Body of pancreas (tissue), 4 donors: ENCODE measurements around the gene ANKMY1. TPM values are rescaled to one million over a fixed set of nuclear protein-coding genes. Genes with fewer than 3 reads are reported as not detected.
A peak's percentile ranks its signal among the peaks of the same experiment; 100 is the strongest.

ENCODE experiments used
- ATAC-seq: fragments of 150-250 bp; one replicate; pipeline ENCODE4 v1.9.1; 2016
- DNase-seq, 4 donors: peaks; one replicate each; pipeline ENCODE4 v3.0.0-alpha.2; 2019
- H3K27ac ChIP-seq, 4 donors: fragments of 200-600 bp; sonication (generic); 1 replicate in 3 of 4; 2 replicates in 1 of 4; pipeline versions ENCODE4 v1.5.1 to v1.6.1; 2016 to 2019; ENCODE audit warnings: mild to moderate bottlenecking in 1 of 4, mixed read lengths in 1 of 4, moderate library complexity in 1 of 4
- H3K27me3 ChIP-seq, 2 donors: fragments of 200-600 bp; sonication (generic); one replicate each; pipeline ENCODE4 v1.6.0; 2016; ENCODE audit warnings: mild to moderate bottlenecking in 1 of 2
- H3K36me3 ChIP-seq, 2 donors: fragments of 200-600 bp; sonication (generic); replicated peaks in 1 of 2; 2 replicates each; pipeline ENCODE4 v1.5.1; 2016; ENCODE audit warnings: low read depth in 2 of 2; ENCODE audit not compliant: insufficient read depth in 1 of 2
- H3K4me1 ChIP-seq: fragments of 200-600 bp; sonication (generic); one replicate; pipeline ENCODE4 v1.6.0; 2016
- H3K4me3 ChIP-seq, 2 donors: fragments of 200-600 bp; sonication (generic); 1 replicate in 1 of 2; 2 replicates in 1 of 2; pipeline ENCODE4 v1.5.1; 2016 to 2019
- H3K9me3 ChIP-seq, 3 donors: fragments of 200-600 bp; sonication (generic); 1 replicate in 2 of 3; 2 replicates in 1 of 3; pipeline ENCODE4 v1.5.1; 2016
- POLR2A ChIP-seq, 3 donors: fragments of 450-650 bp; IDR thresholded peaks; one replicate each; pipeline ENCODE4 v1.6.1; 2016; ENCODE audit warnings: antibody characterized with exemption in 3 of 3, mild to moderate bottlenecking in 2 of 3
- WGBS, 2 donors: methylation state at CpG; one replicate each; pipeline ENCODE4 v1.1.5; 2017; 5-methylcytosine and 5-hydroxymethylcytosine counted together
- intact Hi-C: fragments of 100-400 bp; cut with DNase I; formaldehyde crosslinking; loops from one replicate; pipeline ENCODE4 v1.15.1; 2023
- total RNA-seq, 2 donors: library from RNA; depleted of rRNA; stranded (reverse); fragments of >200 nt; gene quantifications; one replicate each; pipeline ENCODE4 v1.1.0, GENCODE V29; 2016
- TF ChIP-seq, protein P1 (sequence below), 7 experiments: fragments of 450-650 bp in 4 of 7; fragments of 200-600 bp in 3 of 7; sonication (generic) in 3 of 7; IDR thresholded peaks; one replicate each; pipeline ENCODE4 v1.5.1; 2016 to 2019; ENCODE audit warnings: antibody characterized with exemption in 7 of 7

ANKMY1 gene
- total RNA-seq, 2 donors from 2014 or later, result 17.9 to 26.0 TPM

GRCh38 chr2:240506406-240507059, 51.3 kb downstream of the ANKMY1 start:
- Histone ChIP-seq H3K27ac (no peak overlapping the region), H3K27me3 (no peaks in the 10 kb centered on the region), H3K4me3 (no peak overlapping the region), H3K36me3 (no peaks in the 10 kb centered on the region), H3K9me3 (no peaks in the 10 kb centered on the region), H3K4me1 (no peaks in the 10 kb centered on the region)
- 90 to 91% methylated on average over 15 to 17 of the region's 17 CpGs for WGBS, 2 donors
- DNase-seq (peak in 1 of 4 donors; percentile 3), ATAC-seq (no peak)
- no peak for TF ChIP-seq POLR2A (IDR thresholded peaks at IDR 0.05)
- TF ChIP-seq, protein P1, sequence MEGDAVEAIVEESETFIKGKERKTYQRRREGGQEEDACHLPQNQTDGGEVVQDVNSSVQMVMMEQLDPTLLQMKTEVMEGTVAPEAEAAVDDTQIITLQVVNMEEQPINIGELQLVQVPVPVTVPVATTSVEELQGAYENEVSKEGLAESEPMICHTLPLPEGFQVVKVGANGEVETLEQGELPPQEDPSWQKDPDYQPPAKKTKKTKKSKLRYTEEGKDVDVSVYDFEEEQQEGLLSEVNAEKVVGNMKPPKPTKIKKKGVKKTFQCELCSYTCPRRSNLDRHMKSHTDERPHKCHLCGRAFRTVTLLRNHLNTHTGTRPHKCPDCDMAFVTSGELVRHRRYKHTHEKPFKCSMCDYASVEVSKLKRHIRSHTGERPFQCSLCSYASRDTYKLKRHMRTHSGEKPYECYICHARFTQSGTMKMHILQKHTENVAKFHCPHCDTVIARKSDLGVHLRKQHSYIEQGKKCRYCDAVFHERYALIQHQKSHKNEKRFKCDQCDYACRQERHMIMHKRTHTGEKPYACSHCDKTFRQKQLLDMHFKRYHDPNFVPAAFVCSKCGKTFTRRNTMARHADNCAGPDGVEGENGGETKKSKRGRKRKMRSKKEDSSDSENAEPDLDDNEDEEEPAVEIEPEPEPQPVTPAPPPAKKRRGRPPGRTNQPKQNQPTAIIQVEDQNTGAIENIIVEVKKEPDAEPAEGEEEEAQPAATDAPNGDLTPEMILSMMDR (IDR thresholded peaks at IDR 0.05), result no peak
- intact Hi-C loops, result no loop called here

DNA sequence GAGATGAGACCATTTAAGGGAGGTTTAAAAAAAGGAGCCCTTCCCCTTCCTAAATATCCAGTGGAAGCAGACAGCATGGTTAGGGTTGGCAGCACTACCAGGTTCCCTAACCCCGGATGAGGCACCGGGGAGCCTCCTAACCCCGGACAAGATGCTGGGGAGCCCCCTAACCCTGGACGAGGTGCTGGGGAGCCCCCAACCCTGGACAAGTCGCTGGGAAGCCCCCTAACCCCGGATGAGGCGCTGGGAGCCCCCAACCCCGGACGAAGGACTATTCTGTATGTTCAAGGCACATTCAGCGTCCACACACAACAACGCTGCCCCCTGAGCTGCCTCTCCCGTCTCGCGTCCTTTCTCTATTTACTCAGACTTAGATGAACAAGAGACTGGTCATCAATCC, 51.9 kb downstream of the ANKMY1 start:
- intact Hi-C loops, result no loop called here
- no peak overlapping the region for H3K27ac ChIP-seq

DNA sequence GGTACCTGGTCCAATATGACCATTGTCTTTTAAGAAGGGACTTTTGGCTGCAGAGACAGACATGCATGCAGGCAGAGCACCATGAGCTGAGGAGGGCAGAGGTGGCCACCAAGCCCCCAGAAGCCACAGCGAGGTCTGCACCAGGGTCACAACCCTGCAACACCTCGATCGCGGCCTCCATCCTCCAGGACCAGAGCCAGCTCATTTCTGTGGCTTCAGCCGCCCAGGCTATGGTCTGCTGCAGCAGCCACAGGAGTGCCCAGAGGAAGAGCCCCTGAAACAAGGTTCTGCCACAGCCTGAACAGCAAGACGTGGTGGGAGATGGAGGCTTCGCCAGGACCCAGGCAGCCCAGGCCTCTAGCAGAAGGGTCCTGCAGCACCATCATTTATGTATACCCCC, 53.9 kb downstream of the ANKMY1 start:
- DNase-seq, result no peak

More for the DNA sequence above, 51.9 kb downstream of the ANKMY1 start:
- Histone ChIP-seq H3K9me3 (no peaks in the 10 kb centered on the region), H3K27me3 (no peaks in the 10 kb centered on the region), H3K36me3 (no peaks in the 10 kb centered on the region), H3K4me1 (no peaks in the 10 kb centered on the region), H3K4me3 (no peak overlapping the region)
- TF ChIP-seq, protein P1 (IDR thresholded peaks at IDR 0.05), result no peak
- 75 to 85% methylated on average over 14 of the region's 14 CpGs for WGBS, 2 donors
- DNase-seq, result peak in 1 of 4 donors; percentile 4
- ATAC-seq, result no peak

GRCh38 chr2:240503375-240503774, 54.4 kb downstream of the ANKMY1 start:
- no peak for TF ChIP-seq POLR2A (IDR thresholded peaks at IDR 0.05)
- TF ChIP-seq, protein P1 (IDR thresholded peaks at IDR 0.05), result no peak
- H3K36me3 ChIP-seq, result no peaks in the 10 kb centered on the region
- ATAC-seq (no peak), DNase-seq (no peak)
- intact Hi-C loops, result no loop called here
- no peaks in the 10 kb centered on the region for H3K27me3 ChIP-seq
- 90 to 91% methylated on average over 7 to 9 of the region's 9 CpGs for WGBS, 2 donors
- H3K4me1 ChIP-seq, result no peaks in the 10 kb centered on the region
- no peak overlapping the region for H3K27ac ChIP-seq
- no peak overlapping the region for H3K4me3 ChIP-seq
- H3K9me3 ChIP-seq, result no peaks in the 10 kb centered on the region

More for the DNA sequence above, 53.9 kb downstream of the ANKMY1 start:
- intact Hi-C loops, result no loop called here
- H3K9me3 ChIP-seq, result no peaks in the 10 kb centered on the region
- no peak overlapping the region for H3K27ac ChIP-seq
- ATAC-seq, result no peak
- H3K36me3 ChIP-seq, result no peaks in the 10 kb centered on the region
- no peaks in the 10 kb centered on the region for H3K27me3 ChIP-seq
- TF ChIP-seq, protein P1 (IDR thresholded peaks at IDR 0.05), result no peak
- no peak for TF ChIP-seq POLR2A (IDR thresholded peaks at IDR 0.05)
- no peaks in the 10 kb centered on the region for H3K4me1 ChIP-seq
- 85 to 95% methylated on average over 3 to 7 of the region's 7 CpGs for WGBS, 2 donors
- no peak overlapping the region for H3K4me3 ChIP-seq
